ENCODE measurements around the gene MARCO.

The MARCO gene

DNA sequence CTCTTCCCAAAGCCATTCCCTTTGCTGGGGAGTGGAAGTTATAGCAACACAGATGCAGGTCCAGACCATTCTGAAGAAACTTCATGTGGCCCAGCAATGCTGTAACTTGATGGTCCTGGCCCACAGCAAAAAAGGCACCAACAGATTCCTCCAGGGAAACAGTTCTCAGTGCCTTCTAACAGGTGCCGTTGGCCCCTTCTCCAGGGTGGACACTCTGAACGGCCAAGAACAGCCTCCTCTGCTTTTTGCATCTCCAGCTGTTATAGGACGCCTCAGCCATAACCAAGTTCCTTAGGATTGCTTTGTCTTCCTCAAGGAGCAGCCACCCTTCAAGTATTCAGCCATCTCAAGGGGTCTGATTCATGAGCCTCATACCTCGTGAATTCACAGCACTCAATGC is 38.0 kb downstream of the MARCO start:
- no peaks in the 10 kb centered on the region for H3K36me3 ChIP-seq (ENCODE audit: insufficient read depth, low read length)
- ATAC-seq (ENCODE audit: insufficient read depth, low read depth) (no peak), DNase-seq (no peak)
- TF ChIP-seq, protein P1, sequence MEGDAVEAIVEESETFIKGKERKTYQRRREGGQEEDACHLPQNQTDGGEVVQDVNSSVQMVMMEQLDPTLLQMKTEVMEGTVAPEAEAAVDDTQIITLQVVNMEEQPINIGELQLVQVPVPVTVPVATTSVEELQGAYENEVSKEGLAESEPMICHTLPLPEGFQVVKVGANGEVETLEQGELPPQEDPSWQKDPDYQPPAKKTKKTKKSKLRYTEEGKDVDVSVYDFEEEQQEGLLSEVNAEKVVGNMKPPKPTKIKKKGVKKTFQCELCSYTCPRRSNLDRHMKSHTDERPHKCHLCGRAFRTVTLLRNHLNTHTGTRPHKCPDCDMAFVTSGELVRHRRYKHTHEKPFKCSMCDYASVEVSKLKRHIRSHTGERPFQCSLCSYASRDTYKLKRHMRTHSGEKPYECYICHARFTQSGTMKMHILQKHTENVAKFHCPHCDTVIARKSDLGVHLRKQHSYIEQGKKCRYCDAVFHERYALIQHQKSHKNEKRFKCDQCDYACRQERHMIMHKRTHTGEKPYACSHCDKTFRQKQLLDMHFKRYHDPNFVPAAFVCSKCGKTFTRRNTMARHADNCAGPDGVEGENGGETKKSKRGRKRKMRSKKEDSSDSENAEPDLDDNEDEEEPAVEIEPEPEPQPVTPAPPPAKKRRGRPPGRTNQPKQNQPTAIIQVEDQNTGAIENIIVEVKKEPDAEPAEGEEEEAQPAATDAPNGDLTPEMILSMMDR (IDR thresholded peaks at IDR 0.05; ENCODE audit: borderline replicate concordance, extremely low read depth, low read length, poor library complexity, severe bottlenecking) = no peak
- no peak for TF ChIP-seq EZH2 (IDR thresholded peaks at IDR 0.05; ENCODE audit: borderline replicate concordance, low read depth, low read length, severe bottlenecking)
- no peak overlapping the region for H3K4me2 ChIP-seq (ENCODE audit: insufficient read depth, low read length)
- no peaks in the 10 kb centered on the region for H3K9me3 ChIP-seq (ENCODE audit: insufficient read depth, low read length, severe bottlenecking)
- H3K79me2 ChIP-seq (ENCODE audit: insufficient read depth, low read length) = no peaks in the 10 kb centered on the region
- no peaks in the 10 kb centered on the region for H4K20me1 ChIP-seq (ENCODE audit: insufficient read depth, low read length)
- no peaks in the 10 kb centered on the region for H3K27me3 ChIP-seq (ENCODE audit: insufficient read depth, low read length, poor library complexity)
- no peak overlapping the region for H3K27ac ChIP-seq (ENCODE audit: low read length)
- no peak overlapping the region for H3K9ac ChIP-seq (ENCODE audit: low read depth, low read length)
- H3K4me1 ChIP-seq (ENCODE audit: insufficient read depth, low read length) = no peaks in the 10 kb centered on the region
- no peak overlapping the region for H3K4me3 ChIP-seq (ENCODE audit: low read depth in 1 of 2, low read length in 2 of 2)
- H2AFZ ChIP-seq (ENCODE audit: low read depth, low read length) = no peak overlapping the region

DNA sequence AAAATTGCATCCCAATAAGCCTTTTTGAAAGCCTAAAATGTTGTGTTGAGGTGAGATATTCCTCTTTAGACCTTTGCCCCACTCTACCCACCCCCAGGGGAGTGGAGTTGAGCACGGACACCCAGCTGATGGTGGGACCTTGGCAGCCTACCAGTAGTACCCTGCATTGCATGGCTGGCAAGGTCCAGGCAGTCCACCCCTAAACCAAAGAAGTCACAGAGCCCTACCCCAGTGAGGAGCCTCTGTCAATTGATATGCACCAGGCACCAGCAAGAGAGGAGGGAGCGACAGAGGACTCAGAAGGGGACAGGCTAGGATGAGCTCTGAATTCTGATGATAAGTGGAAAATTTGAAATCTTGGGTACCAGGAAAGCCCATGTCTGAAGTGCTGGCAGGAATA is 38.6 kb downstream of the MARCO start:
- H2AFZ ChIP-seq (ENCODE audit: low read depth, low read length) = no peak overlapping the region
- ATAC-seq (ENCODE audit: insufficient read depth, low read depth) (no peak), DNase-seq (no peak)
- no peaks in the 10 kb centered on the region for H3K27me3 ChIP-seq (ENCODE audit: insufficient read depth, low read length, poor library complexity)
- TF ChIP-seq, protein P1 (IDR thresholded peaks at IDR 0.05; ENCODE audit: borderline replicate concordance, extremely low read depth, low read length, poor library complexity, severe bottlenecking) = no peak
- no peak for TF ChIP-seq EZH2 (IDR thresholded peaks at IDR 0.05; ENCODE audit: borderline replicate concordance, low read depth, low read length, severe bottlenecking)
- no peak overlapping the region for H3K4me3 ChIP-seq (ENCODE audit: low read depth in 1 of 2, low read length in 2 of 2)
- no peaks in the 10 kb centered on the region for H3K9me3 ChIP-seq (ENCODE audit: insufficient read depth, low read length, severe bottlenecking)
- no peak overlapping the region for H3K4me2 ChIP-seq (ENCODE audit: insufficient read depth, low read length)
- no peaks in the 10 kb centered on the region for H3K36me3 ChIP-seq (ENCODE audit: insufficient read depth, low read length)
- no peak overlapping the region for H3K9ac ChIP-seq (ENCODE audit: low read depth, low read length)
- H3K27ac ChIP-seq (ENCODE audit: low read length) = no peak overlapping the region
- no peaks in the 10 kb centered on the region for H4K20me1 ChIP-seq (ENCODE audit: insufficient read depth, low read length)
- H3K79me2 ChIP-seq (ENCODE audit: insufficient read depth, low read length) = no peaks in the 10 kb centered on the region
- H3K4me1 ChIP-seq (ENCODE audit: insufficient read depth, low read length) = no peaks in the 10 kb centered on the region

- Histone ChIP-seq H3K79me2 (ENCODE audit: insufficient read depth, low read length) (no peaks in the 10 kb centered on the region), H3K9ac (ENCODE audit: low read depth, low read length) (no peak overlapping the region), H3K9me3 (ENCODE audit: insufficient read depth, low read length, severe bottlenecking) (no peaks in the 10 kb centered on the region), H3K4me1 (ENCODE audit: insufficient read depth, low read length) (no peaks in the 10 kb centered on the region), H3K27me3 (ENCODE audit: insufficient read depth, low read length, poor library complexity) (no peaks in the 10 kb centered on the region), H2AFZ (ENCODE audit: low read depth, low read length) (no peak overlapping the region), H3K27ac (ENCODE audit: low read length) (no peak overlapping the region), H3K4me2 (ENCODE audit: insufficient read depth, low read length) (no peak overlapping the region), H3K4me3 (ENCODE audit: low read depth in 1 of 2, low read length in 2 of 2) (no peak overlapping the region), H3K36me3 (ENCODE audit: insufficient read depth, low read length) (no peaks in the 10 kb centered on the region), H4K20me1 (ENCODE audit: insufficient read depth, low read length) (no peaks in the 10 kb centered on the region)
- no peak for ATAC-seq (ENCODE audit: insufficient read depth, low read depth)
- no peak for DNase-seq
- TF ChIP-seq, protein P1 (IDR thresholded peaks at IDR 0.05; ENCODE audit: borderline replicate concordance, extremely low read depth, low read length, poor library complexity, severe bottlenecking) = no peak
- TF ChIP-seq EZH2 (IDR thresholded peaks at IDR 0.05; ENCODE audit: borderline replicate concordance, low read depth, low read length, severe bottlenecking) = no peak
These were observed 39.6 kb downstream of the MARCO start for GRCh38 chr2:118981632-118982031.

GRCh38 chr2:118982039-118982438 is 40.0 kb downstream of the MARCO start:
- TF ChIP-seq EZH2 (IDR thresholded peaks at IDR 0.05; ENCODE audit: borderline replicate concordance, low read depth, low read length, severe bottlenecking) = no peak
- TF ChIP-seq, protein P1 (IDR thresholded peaks at IDR 0.05; ENCODE audit: borderline replicate concordance, extremely low read depth, low read length, poor library complexity, severe bottlenecking) = no peak
- H3K36me3 ChIP-seq (ENCODE audit: insufficient read depth, low read length) = no peaks in the 10 kb centered on the region
- H3K4me2 ChIP-seq (ENCODE audit: insufficient read depth, low read length) = no peak overlapping the region
- no peaks in the 10 kb centered on the region for H3K79me2 ChIP-seq (ENCODE audit: insufficient read depth, low read length)
- DNase-seq (no peak), ATAC-seq (ENCODE audit: insufficient read depth, low read depth) (no peak)
- no peak overlapping the region for H3K27ac ChIP-seq (ENCODE audit: low read length)
- no peaks in the 10 kb centered on the region for H3K27me3 ChIP-seq (ENCODE audit: insufficient read depth, low read length, poor library complexity)
- H2AFZ ChIP-seq (ENCODE audit: low read depth, low read length) = no peak overlapping the region
- no peaks in the 10 kb centered on the region for H3K9me3 ChIP-seq (ENCODE audit: insufficient read depth, low read length, severe bottlenecking)
- no peaks in the 10 kb centered on the region for H3K4me1 ChIP-seq (ENCODE audit: insufficient read depth, low read length)
- no peaks in the 10 kb centered on the region for H4K20me1 ChIP-seq (ENCODE audit: insufficient read depth, low read length)
- no peak overlapping the region for H3K9ac ChIP-seq (ENCODE audit: low read depth, low read length)
- H3K4me3 ChIP-seq (ENCODE audit: low read depth in 1 of 2, low read length in 2 of 2) = no peak overlapping the region
